HG02763 (cell line): Measurements from ENCODE around the gene OVOL3.

Source experiments
- ATAC-seq: cut with Tn5 transposase; IDR thresholded peaks from one replicate; pipeline ENCODE4 v1.9.1; 2021; ENCODE audit warnings: mild to moderate bottlenecking, moderate library complexity; ENCODE audit not compliant: unreplicated experiment

The OVOL3 gene

DNA sequence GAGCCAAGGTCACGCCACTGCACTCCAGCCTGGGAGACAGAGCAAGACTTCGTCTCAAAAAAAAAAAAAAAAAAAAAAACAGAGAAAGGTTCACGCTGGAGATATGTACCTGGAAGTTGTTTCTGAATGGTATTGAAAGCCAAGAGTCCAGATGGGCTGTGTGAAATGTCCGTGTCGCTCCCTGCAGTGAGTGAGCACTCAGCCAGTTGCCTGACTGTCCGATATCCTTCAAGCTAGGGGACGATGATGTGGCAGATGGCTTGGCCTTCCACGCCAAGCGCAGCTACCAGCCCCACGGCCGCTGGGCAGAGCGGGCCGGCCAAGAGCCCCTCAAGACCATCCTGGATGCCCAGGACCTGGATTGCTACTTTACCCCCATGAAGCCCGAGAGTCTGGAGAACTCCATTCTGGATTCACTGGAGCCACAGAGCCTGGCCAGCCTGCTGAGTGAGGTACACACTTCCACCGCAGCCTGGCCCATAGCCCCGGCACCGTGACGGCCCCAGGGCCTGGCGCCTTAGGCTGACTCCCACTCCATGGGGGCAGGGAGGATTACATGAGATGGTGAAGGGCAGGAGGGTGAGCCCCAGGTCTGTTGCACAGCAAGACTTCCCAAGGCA is 11.7 kb upstream of the OVOL3 start:
- ATAC-seq: no peak

DNA sequence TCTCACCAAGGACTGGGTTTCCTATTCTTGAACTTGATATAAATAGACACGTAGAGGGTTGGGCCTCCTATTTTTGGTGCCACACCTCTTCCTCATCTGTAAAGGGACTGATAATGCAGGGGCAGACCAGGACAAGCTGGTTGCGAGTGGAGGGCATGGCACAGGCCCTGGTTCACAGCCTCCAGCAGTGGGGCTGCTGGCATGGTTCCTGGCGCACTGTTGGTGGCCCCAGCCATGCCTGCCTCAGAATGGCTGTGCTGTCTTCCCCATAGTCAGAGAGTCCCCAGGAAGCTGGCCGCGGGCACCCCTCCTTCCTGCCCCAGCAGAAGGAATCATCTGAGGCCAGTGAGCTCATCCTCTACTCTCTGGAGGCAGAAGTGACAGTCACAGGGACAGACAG is 10.5 kb upstream of the OVOL3 start:
- no peak for ATAC-seq

DNA sequence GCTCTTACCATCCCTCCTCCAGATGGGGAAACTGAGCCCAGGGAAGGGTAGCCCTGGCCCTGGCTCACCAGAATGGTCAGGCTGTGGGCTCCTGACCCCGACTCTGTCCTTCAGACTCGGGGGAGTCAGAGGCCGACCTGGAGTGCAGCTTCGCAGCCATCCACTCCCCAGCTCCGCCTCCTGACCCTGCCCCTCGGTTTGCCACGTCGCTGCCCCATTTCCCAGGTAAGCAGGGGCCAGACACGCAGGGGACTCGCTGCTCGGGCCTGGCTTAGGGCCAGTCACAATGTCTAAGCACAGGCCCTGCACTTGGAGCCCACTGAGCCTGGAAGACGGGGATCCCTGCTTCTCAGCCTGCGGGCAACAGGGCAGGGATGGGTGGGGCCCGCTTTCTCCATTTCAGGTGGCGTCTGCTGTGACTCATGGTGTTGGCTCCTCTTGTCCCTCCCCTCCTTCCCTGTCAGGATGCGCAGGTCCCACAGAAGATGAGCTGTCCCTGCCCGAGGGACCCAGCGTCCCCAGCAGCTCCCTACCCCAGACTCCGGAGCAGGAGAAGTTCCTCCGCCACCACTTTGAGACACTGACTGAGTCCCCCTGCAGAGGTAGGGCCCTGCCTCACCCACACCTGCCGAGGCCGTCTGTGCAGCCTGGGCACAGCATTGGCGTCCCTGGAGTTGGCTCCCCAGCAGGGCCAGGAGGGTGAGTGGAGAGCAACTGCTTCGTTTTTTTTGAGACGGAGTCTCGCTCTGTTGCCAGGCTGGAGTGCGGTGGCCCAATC is 9.2 kb upstream of the OVOL3 start:
- ATAC-seq: no peak

DNA sequence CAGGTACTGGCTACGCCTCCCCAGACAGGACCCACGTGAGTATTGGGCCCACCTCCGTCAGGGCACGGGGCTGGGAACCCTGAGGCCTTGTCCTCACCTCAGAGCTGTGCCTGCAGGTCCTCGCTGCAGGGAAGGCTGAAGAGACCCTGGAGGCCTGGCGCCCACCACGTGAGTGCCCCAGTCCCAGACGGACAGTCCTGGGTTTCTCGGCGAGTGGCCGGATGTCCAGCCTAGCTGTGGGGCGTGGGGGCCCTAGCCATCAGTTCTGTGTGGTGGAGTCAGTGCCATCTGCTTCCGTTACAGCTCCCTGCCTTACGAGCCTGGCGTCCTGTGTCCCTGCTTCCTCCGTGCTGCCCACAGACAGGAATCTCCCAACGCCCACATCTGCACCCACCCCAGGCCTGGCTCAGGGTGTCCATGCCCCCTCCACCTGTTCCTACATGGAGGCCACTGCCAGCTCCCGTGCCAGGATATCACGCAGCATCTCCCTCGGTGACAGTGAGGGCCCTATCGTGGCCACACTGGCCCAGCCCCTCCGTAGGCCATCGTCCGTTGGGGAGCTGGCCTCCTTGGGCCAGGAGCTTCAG is 7.8 kb upstream of the OVOL3 start:
- ATAC-seq: no peak

- ATAC-seq: no peak
These were observed 6.9 kb upstream of the OVOL3 start for GRCh38 chr19:36103842-36104552.

DNA sequence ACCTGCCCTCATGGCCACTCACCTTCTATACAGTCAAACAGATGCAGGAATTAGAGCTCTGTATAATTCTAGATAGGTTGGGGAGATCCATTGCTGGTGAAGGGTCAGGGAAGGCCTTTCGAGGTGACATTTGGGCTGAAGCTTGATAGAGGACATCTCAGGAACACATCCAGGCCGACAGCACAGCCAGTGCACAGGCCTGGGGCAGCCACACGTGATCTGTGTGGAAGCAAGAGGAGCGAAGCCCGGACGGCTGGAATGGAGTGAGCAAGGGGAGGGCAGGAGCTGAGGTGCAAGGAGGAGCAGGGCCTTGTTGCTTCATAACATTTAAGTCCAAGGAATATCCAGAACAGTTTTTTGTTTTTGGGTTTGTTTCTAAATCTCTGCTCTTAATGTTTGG is 4.5 kb upstream of the OVOL3 start:
- no peak for ATAC-seq

DNA sequence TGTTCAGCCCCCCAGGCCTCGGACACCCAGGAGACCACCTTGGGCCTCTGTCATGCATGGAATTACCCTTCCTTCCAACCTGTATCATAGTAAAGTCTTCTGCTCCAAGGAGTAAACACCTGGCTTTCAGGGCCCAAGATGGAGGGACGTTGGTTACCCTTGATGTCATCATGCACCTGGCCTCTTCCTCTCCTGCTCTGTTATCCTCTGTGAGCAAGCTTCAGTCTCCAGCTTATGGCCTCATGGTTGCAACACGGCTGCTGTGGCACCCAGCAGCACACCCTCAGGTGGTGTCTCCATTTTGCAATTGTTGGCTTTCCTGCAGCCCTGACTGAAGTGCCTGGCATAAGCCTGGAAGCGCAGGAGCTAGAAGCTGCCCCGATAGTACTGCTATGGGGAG is 4.0 kb upstream of the OVOL3 start:
- no peak for ATAC-seq

- no peak for ATAC-seq
These were observed 2.3 kb upstream of the OVOL3 start for GRCh38 chr19:36108684-36109083.

GRCh38 chr19:36111200-36111539 is 227 bp downstream of the OVOL3 start:
- no peak for ATAC-seq

- ATAC-seq: no peak
These were observed 1.7 kb downstream of the OVOL3 start for GRCh38 chr19:36112678-36113077.

- no peak for ATAC-seq
These were observed 2.5 kb downstream of the OVOL3 start for GRCh38 chr19:36113425-36113824.

GRCh38 chr19:36113894-36114720 is 3.2 kb downstream of the OVOL3 start:
- ATAC-seq: peak; percentile 0

GRCh38 chr19:36114721-36115452 is 3.9 kb downstream of the OVOL3 start, which contains the start of gene POLR2I:
Gene POLR2I (minus strand): TSS chr19:36114875. CDS start chr19:36114856, 19 bp downstream.
- peak; percentile 84 for ATAC-seq

DNA sequence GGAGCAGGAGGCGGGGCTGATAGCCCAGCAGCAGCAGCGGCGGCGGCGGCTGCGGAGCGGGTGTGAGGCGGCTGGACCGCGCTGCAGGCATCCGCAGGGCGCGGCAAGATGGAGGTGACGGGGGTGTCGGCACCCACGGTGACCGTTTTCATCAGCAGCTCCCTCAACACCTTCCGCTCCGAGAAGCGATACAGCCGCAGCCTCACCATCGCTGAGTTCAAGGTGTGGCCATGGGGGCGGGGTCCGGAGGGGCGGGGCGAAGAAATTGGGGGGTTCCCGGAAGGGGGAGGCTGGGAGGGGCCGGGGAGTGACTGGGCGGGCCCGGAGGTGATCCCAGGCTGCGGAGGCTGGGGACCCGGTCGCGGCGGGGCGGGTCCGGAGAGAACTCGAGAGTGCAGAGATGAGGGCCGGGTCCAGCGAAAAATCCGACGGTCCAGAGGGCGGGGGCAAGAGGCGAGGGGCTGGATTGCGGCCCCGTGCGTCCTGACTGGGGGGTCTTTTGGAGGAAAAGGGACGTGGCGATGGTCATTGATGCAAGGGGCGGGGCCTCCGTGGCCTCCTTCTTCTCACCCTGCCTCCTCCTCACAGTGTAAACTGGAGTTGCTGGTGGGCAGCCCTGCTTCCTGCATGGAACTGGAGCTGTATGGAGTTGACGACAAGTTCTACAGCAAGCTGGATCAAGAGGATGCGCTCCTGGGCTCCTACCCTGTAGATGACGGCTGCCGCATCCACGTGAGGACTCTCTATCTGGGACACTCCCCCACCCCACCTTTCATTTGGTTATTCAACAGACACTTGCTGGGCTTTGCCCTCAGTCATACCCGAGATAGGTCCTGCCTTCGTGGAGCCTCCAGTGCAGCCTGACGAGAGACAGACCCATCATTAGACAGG is 4.8 kb downstream of the OVOL3 start, which contains the start of gene TBCB:
TSS of gene TBCB (plus strand) at position 16 of the 891 bp plus-strand sequence. CDS start at position 109, 93 bp downstream.
- peak; percentile 30 for ATAC-seq

GRCh38 chr19:36116344-36116637 is 5.3 kb downstream of the OVOL3 start:
- no peak for ATAC-seq

DNA sequence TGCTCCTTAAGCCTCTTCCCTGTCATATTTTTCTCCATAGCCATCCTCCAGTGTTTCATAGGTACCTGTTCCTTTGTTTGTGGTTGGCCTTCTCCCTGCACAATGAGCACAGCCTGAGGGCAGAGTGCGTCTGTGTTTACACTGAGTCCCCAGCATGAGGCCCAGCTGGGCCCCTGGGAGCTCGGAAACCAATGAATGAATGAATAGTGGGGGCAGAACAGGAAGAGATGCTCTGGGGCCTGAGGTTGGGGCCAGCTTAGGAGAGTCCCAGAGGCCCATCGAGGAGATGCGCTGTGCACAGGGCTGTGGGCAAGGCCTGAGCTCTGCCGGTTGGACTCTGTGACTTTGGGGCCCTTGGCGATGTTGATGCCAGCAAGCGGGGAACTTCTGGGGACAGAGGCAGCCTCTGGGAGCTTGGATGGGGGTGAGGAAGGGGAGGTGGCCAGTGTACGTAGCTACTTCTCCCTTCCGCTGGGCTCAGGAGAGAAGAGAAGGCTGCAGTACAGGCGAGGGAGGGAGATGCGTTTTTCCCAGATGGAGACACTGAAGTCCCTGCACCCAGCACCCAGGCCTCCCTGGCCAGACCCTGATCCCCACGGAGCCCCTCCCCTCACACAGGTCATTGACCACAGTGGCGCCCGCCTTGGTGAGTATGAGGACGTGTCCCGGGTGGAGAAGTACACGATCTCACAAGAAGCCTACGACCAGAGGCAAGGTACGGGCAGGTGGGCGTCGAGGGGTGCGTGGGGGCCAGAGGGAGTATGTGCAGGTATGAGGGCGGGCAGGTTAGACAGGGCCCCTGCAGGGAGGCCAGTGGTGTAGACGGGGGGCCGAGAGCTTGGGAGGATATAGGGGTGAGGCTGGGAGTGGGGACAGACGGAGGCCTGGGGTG is 9.4 kb downstream of the OVOL3 start:
- no peak for ATAC-seq

DNA sequence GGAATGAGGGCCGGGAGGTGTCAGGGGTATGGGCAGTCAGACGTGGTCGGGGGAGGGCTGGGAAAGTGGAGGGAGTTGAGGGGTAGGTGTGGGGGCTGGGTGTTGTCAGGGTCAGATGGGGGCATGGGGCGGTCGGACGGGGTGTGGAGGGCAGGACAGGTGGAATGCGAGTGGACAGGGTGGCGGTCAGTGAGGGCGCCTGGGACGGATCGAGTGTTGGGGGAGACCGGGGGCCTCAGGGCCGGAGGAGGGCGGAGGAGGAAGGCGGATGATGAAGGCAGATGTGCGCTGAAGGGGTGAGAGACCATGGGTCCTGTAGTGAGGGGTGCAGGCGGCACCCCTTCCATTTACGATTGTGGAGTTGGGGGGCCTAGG is 10.0 kb downstream of the OVOL3 start:
- ATAC-seq: no peak

DNA sequence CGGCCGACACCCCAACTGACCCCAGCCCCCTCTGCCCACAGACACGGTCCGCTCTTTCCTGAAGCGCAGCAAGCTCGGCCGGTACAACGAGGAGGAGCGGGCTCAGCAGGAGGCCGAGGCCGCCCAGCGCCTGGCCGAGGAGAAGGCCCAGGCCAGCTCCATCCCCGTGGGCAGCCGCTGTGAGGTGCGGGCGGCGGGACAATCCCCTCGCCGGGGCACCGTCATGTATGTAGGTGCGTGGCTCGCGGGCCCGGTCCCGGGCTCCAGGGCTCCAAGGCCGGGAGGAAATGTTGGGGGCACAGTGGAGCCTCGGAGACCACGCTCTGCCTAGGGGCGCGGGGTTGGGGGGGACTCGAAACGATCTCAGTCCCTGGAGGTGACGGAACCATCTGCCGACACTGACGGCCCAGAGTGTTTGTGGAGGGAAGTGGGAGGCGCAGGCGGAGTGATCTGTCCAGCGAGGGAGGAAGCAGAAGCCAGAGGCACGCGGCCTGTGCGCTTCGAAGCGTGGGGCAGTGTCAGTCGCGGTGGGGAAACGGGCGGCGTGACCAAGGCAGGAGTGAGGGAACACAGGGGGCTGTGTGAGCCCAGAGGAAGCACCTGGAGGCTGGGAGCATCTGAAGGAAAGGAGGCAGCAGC is 10.7 kb downstream of the OVOL3 start:
- no peak for ATAC-seq
